PFSK-1 (cell line): ENCODE data around the gene VMP1.

Experiments used
- FOXP2 ChIP-seq: optimal IDR thresholded peaks from 2 replicates; pipeline ENCODE3; 2011; ENCODE audit warnings: borderline replicate concordance, control low read depth, inconsistent platforms; ENCODE audit not compliant: insufficient read depth; ENCODE audit errors: extremely low read length, extremely low read depth
- POLR2AphosphoS5 ChIP-seq: IDR thresholded peaks from 2 replicates; pipeline ENCODE4 v1.6.1; 2012; ENCODE audit warnings: low read depth, mild to moderate bottlenecking, control low read depth, low read length, moderate library complexity
- SIN3A ChIP-seq: IDR thresholded peaks from 2 replicates; pipeline ENCODE4 v1.6.1; 2012; ENCODE audit warnings: mild to moderate bottlenecking, low read length, moderate library complexity, borderline replicate concordance; ENCODE audit not compliant: insufficient read depth
- TAF1 ChIP-seq: IDR thresholded peaks from 2 replicates; pipeline ENCODE4 v1.6.1; 2012; ENCODE audit warnings: low read length, control low read depth, borderline replicate concordance; ENCODE audit not compliant: insufficient read depth
- TF ChIP-seq, protein P1 (sequence below), 2 experiments: IDR thresholded peaks; 2 replicates each; pipeline versions ENCODE4 v1.6.1 to v1.8.0; 2011 to 2012; ENCODE audit warnings: low read depth in 2 of 2, low read length in 2 of 2, control low read depth in 1 of 2, inconsistent platforms in 1 of 2, mild to moderate bottlenecking in 1 of 2, moderate library complexity in 1 of 2; ENCODE audit not compliant: insufficient read depth in 1 of 2

Gene VMP1

DNA sequence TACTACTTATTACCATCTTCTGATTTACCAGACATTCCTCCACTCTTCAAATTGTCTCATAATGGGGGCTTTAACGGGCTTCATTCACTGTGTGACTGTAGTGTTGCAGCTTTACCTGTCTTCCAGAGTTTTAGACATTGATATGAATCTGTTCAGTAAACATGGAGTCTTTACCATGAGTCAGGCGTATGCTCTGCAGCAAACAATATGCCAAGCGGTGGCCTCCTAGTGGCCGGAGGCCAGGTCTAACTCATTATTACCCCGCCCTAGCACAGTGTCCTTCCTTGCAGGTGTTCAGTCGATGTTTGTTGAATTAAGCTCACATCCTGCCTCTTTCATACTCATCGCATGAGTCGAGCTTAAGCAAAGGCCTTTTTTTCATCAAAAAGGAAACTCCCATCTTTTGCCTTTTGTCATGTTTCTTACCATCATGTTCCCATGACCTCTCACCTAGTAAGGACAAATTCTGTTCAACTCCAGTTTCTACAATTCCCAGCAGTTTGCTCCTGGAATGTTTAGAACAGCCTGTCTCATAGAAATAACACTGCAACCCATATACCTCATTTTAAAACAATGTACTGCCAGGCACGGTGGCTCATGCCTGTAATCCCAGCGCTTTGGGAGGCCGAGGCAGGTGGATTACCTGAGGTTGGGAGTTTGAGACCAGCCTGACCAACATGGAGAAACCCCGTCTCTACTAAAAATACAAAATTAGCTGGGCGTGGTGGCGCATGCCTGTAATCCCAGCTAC is 145.9 kb downstream of the VMP1 start:
- no peak for TF ChIP-seq TAF1
- TF ChIP-seq, protein P1, sequence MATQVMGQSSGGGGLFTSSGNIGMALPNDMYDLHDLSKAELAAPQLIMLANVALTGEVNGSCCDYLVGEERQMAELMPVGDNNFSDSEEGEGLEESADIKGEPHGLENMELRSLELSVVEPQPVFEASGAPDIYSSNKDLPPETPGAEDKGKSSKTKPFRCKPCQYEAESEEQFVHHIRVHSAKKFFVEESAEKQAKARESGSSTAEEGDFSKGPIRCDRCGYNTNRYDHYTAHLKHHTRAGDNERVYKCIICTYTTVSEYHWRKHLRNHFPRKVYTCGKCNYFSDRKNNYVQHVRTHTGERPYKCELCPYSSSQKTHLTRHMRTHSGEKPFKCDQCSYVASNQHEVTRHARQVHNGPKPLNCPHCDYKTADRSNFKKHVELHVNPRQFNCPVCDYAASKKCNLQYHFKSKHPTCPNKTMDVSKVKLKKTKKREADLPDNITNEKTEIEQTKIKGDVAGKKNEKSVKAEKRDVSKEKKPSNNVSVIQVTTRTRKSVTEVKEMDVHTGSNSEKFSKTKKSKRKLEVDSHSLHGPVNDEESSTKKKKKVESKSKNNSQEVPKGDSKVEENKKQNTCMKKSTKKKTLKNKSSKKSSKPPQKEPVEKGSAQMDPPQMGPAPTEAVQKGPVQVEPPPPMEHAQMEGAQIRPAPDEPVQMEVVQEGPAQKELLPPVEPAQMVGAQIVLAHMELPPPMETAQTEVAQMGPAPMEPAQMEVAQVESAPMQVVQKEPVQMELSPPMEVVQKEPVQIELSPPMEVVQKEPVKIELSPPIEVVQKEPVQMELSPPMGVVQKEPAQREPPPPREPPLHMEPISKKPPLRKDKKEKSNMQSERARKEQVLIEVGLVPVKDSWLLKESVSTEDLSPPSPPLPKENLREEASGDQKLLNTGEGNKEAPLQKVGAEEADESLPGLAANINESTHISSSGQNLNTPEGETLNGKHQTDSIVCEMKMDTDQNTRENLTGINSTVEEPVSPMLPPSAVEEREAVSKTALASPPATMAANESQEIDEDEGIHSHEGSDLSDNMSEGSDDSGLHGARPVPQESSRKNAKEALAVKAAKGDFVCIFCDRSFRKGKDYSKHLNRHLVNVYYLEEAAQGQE (IDR thresholded peaks at IDR 0.05; ENCODE audit: insufficient read depth in 1 of 2, low read depth in 2 of 2, low read length in 2 of 2) = 0 out of 4 replicates have a peak, but pooled peaks of 1 of the 2 experiments have one; percentile 11

GRCh38 chr17:59856859-59857794 is 149.7 kb downstream of the VMP1 start:
- TF ChIP-seq POLR2AphosphoS5 = no peak
- no peak for TF ChIP-seq FOXP2
- TF ChIP-seq, protein P1 (IDR thresholded peaks at IDR 0.05; ENCODE audit: insufficient read depth in 1 of 2, low read depth in 2 of 2, low read length in 2 of 2) = no peak
- TF ChIP-seq SIN3A = no peak
- TF ChIP-seq TAF1 = no peak

DNA sequence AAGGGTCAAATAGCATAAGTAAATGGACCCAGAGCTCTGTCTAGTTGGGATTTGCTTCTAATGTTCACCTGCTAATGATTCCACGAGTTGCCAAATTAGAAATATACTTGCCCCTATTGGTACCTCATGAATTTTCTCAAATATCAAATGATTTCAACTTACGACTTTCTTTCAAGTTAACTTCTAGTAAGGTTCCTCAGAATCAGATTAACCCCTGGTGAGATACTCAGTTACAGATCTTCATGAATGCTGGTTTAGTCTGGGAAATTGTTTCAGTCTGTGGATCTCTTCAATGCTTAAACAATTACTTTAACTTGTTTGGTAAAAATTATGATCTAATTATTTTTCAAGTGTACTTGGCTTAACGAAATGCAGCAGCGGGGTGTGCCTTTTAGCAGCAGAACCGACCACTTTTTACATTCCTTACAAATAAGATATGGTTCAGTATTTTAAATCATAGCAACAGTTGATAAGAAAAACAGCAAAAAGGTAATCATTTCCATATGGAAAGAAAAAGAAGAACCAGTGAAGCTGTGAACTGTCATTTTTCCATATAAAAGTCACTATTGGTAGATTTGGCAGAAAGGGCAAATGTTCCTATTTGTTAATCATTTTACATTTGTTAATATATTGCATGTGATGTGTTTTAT is 150.8 kb downstream of the VMP1 start:
- TF ChIP-seq FOXP2 (no peak), POLR2AphosphoS5 (no peak), TAF1 (no peak), SIN3A (no peak)
- TF ChIP-seq, protein P1 (IDR thresholded peaks at IDR 0.05; ENCODE audit: insufficient read depth in 1 of 2, low read depth in 2 of 2, low read length in 2 of 2) = no peak

- TF ChIP-seq TAF1 = no peak
- no peak for TF ChIP-seq POLR2AphosphoS5
Measured at GRCh38 chr17:59858932-59859331, 151.5 kb downstream of the VMP1 start.

DNA sequence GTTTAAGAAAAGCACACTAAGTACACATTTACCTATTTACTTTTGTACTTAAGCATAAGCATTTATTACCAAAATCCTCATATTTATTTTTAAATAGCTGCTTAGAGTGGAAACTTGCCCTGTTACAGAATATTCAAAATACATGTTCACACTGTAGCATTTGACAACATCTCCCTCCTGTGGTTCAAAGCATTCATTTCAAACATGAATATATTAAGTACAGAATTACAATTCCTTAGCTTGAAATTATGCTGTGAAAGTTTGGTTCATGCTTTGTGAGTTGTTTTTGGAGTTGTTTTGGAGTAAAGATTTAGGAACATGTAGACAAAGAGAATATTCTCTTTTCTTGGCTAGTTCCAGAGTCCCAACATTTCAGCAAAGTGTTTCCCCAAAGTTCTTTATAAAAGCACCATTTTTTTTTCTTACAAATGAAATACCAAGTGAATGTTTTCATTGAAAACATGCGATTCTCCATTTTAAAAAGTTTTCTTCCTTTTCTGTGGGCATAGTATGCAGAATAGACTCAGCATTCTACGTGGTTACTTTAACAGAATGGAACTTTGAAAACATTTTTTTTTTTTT is 152.1 kb downstream of the VMP1 start:
- TF ChIP-seq, protein P1 (IDR thresholded peaks at IDR 0.05; ENCODE audit: insufficient read depth in 1 of 2, low read depth in 2 of 2, low read length in 2 of 2) = no peak
